Measurements from ENCODE around the gene KCNQ1.

Gene KCNQ1

GRCh38 chr11:2797121-2797711, 352.4 kb downstream of the KCNQ1 start:
- no peaks in the 10 kb centered on the region for H3K79me2 ChIP-seq (ENCODE audit: insufficient read depth, low read length)
- H3K27ac ChIP-seq (ENCODE audit: low read length) = no peak overlapping the region
- H3K9me3 ChIP-seq (ENCODE audit: insufficient read depth, low read length, severe bottlenecking) = no peaks in the 10 kb centered on the region
- H2AFZ ChIP-seq (ENCODE audit: low read depth, low read length) = no peak overlapping the region
- no peak for DNase-seq
- no peak for ATAC-seq (ENCODE audit: insufficient read depth, low read depth)
- no peak overlapping the region for H3K4me3 ChIP-seq (ENCODE audit: low read depth in 1 of 2, low read length in 2 of 2)
- TF ChIP-seq EZH2 (IDR thresholded peaks at IDR 0.05; ENCODE audit: borderline replicate concordance, low read depth, low read length, severe bottlenecking) (no peak), CTCF (IDR thresholded peaks at IDR 0.05; ENCODE audit: borderline replicate concordance, extremely low read depth, low read length, poor library complexity, severe bottlenecking) (no peak)
- no peak overlapping the region for H3K4me2 ChIP-seq (ENCODE audit: insufficient read depth, low read length)
- H3K27me3 ChIP-seq (ENCODE audit: insufficient read depth, low read length, poor library complexity) = peaks cover 4% of the 10 kb centered on the region
- no peaks in the 10 kb centered on the region for H3K36me3 ChIP-seq (ENCODE audit: insufficient read depth, low read length)
- H3K9ac ChIP-seq (ENCODE audit: low read depth, low read length) = no peak overlapping the region
- no peaks in the 10 kb centered on the region for H3K4me1 ChIP-seq (ENCODE audit: insufficient read depth, low read length)
- H4K20me1 ChIP-seq (ENCODE audit: insufficient read depth, low read length) = no peaks in the 10 kb centered on the region; the same call in 1 of the 2 replicates

- ATAC-seq (ENCODE audit: insufficient read depth, low read depth) = no peak
- no peak for TF ChIP-seq CTCF (IDR thresholded peaks at IDR 0.05; ENCODE audit: borderline replicate concordance, extremely low read depth, low read length, poor library complexity, severe bottlenecking)
- TF ChIP-seq EZH2 (IDR thresholded peaks at IDR 0.05; ENCODE audit: borderline replicate concordance, low read depth, low read length, severe bottlenecking) = no peak
- Histone ChIP-seq H3K9ac (ENCODE audit: low read depth, low read length) (no peak overlapping the region), H3K27me3 (ENCODE audit: insufficient read depth, low read length, poor library complexity) (peaks cover 4% of the 10 kb centered on the region), H3K79me2 (ENCODE audit: insufficient read depth, low read length) (no peaks in the 10 kb centered on the region), H4K20me1 (ENCODE audit: insufficient read depth, low read length) (peaks cover 4% of the 10 kb centered on the region; the same call in 1 of the 2 replicates), H3K27ac (ENCODE audit: low read length) (no peak overlapping the region), H3K4me1 (ENCODE audit: insufficient read depth, low read length) (no peaks in the 10 kb centered on the region), H3K4me2 (ENCODE audit: insufficient read depth, low read length) (no peak overlapping the region), H2AFZ (ENCODE audit: low read depth, low read length) (no peak overlapping the region), H3K36me3 (ENCODE audit: insufficient read depth, low read length) (no peaks in the 10 kb centered on the region), H3K4me3 (ENCODE audit: low read depth in 1 of 2, low read length in 2 of 2) (no peak overlapping the region), H3K9me3 (ENCODE audit: insufficient read depth, low read length, severe bottlenecking) (no peaks in the 10 kb centered on the region)
- DNase-seq = no peak
These were observed 353.0 kb downstream of the KCNQ1 start for GRCh38 chr11:2797741-2798361.

- H3K9me3 ChIP-seq (ENCODE audit: insufficient read depth, low read length, severe bottlenecking) = no peaks in the 10 kb centered on the region
- H2AFZ ChIP-seq (ENCODE audit: low read depth, low read length) = no peak overlapping the region
- DNase-seq (no peak), ATAC-seq (ENCODE audit: insufficient read depth, low read depth) (no peak)
- H3K27me3 ChIP-seq (ENCODE audit: insufficient read depth, low read length, poor library complexity) = peaks cover 4% of the 10 kb centered on the region
- no peak overlapping the region for H3K4me2 ChIP-seq (ENCODE audit: insufficient read depth, low read length)
- TF ChIP-seq EZH2 (IDR thresholded peaks at IDR 0.05; ENCODE audit: borderline replicate concordance, low read depth, low read length, severe bottlenecking) (no peak), CTCF (IDR thresholded peaks at IDR 0.05; ENCODE audit: borderline replicate concordance, extremely low read depth, low read length, poor library complexity, severe bottlenecking) (no peak)
- H3K27ac ChIP-seq (ENCODE audit: low read length) = no peak overlapping the region
- H3K9ac ChIP-seq (ENCODE audit: low read depth, low read length) = no peak overlapping the region
- no peak overlapping the region for H3K4me3 ChIP-seq (ENCODE audit: low read depth in 1 of 2, low read length in 2 of 2)
- no peaks in the 10 kb centered on the region for H3K79me2 ChIP-seq (ENCODE audit: insufficient read depth, low read length)
- no peaks in the 10 kb centered on the region for H3K4me1 ChIP-seq (ENCODE audit: insufficient read depth, low read length)
- H4K20me1 ChIP-seq (ENCODE audit: insufficient read depth, low read length) = peaks cover 5% of the 10 kb centered on the region; the same call in 1 of the 2 replicates
- no peaks in the 10 kb centered on the region for H3K36me3 ChIP-seq (ENCODE audit: insufficient read depth, low read length)
These were observed 354.3 kb downstream of the KCNQ1 start for GRCh38 chr11:2798951-2799761.
